ENCODE results near the gene HOXB3.

GRCh38 chr17:48549914-48550501, 40.0 kb downstream of the HOXB3 start:
- TF ChIP-seq CTCF (optimal IDR thresholded peaks at IDR 0.05 in 1 of 3, IDR thresholded peaks at IDR 0.05 in 1 of 3, conservative IDR thresholded peaks at IDR 0.05 in 1 of 3; ENCODE audit: extremely low read depth in 1 of 3, insufficient read depth in 2 of 3, low read length in 3 of 3) (no peak), EZH2 (IDR thresholded peaks at IDR 0.05; ENCODE audit: low read length) (no peak)
